ENCODE measurements around the gene TRABD2B.

TRABD2B gene

GRCh38 chr1:47911424-47911823 is 85.8 kb downstream of the TRABD2B start:
- DNase-seq (ENCODE audit: low read depth, low spot score): no peak

GRCh38 chr1:47908258-47908657 is 88.9 kb downstream of the TRABD2B start:
- no peak for DNase-seq (ENCODE audit: low read depth, low spot score)

GRCh38 chr1:47907177-47907528 is 90.0 kb downstream of the TRABD2B start:
- no peak for DNase-seq (ENCODE audit: low read depth, low spot score)

- peak; percentile 62 for DNase-seq (ENCODE audit: low read depth, low spot score)
Measured at GRCh38 chr1:47906527-47907176, 90.5 kb downstream of the TRABD2B start.

- peak; percentile 49 for DNase-seq (ENCODE audit: low read depth, low spot score)
Measured at GRCh38 chr1:47906009-47906432, 91.2 kb downstream of the TRABD2B start.

- DNase-seq (ENCODE audit: low read depth, low spot score): no peak
Measured at GRCh38 chr1:47903723-47904122, 93.5 kb downstream of the TRABD2B start.

- no peak for DNase-seq (ENCODE audit: low read depth, low spot score)
Measured at GRCh38 chr1:47901001-47901575, 96.1 kb downstream of the TRABD2B start.

GRCh38 chr1:47898133-47898845 is 98.9 kb downstream of the TRABD2B start:
- no peak for DNase-seq (ENCODE audit: low read depth, low spot score)

- DNase-seq (ENCODE audit: low read depth, low spot score): no peak
Measured at GRCh38 chr1:47895279-47896125, 101.7 kb downstream of the TRABD2B start.

- DNase-seq (ENCODE audit: low read depth, low spot score): peak; percentile 16
Measured at GRCh38 chr1:47894410-47895278, 102.5 kb downstream of the TRABD2B start.

GRCh38 chr1:47893412-47893811 is 103.8 kb downstream of the TRABD2B start:
- no peak for DNase-seq (ENCODE audit: low read depth, low spot score)

- DNase-seq (ENCODE audit: low read depth, low spot score): no peak
Measured at GRCh38 chr1:47890779-47891178, 106.4 kb downstream of the TRABD2B start.

GRCh38 chr1:47888294-47888629 is 108.9 kb downstream of the TRABD2B start:
- DNase-seq (ENCODE audit: low read depth, low spot score): no peak

GRCh38 chr1:47887475-47888293 is 109.5 kb downstream of the TRABD2B start:
- no peak for DNase-seq (ENCODE audit: low read depth, low spot score)

- no peak for DNase-seq (ENCODE audit: low read depth, low spot score)
Measured at GRCh38 chr1:47887060-47887459, 110.1 kb downstream of the TRABD2B start.

- no peak for DNase-seq (ENCODE audit: low read depth, low spot score)
Measured at GRCh38 chr1:47886141-47886540, 111.0 kb downstream of the TRABD2B start.

GRCh38 chr1:47885062-47885830 is 111.9 kb downstream of the TRABD2B start:
- DNase-seq (ENCODE audit: low read depth, low spot score): no peak

GRCh38 chr1:47883963-47884362 is 113.2 kb downstream of the TRABD2B start:
- no peak for DNase-seq (ENCODE audit: low read depth, low spot score)
